NCI-H510A (cell line): ENCODE data around the gene STN1.
A peak's percentile ranks its signal among the peaks of the same experiment; 100 is the strongest.

Source experiments
- DNase-seq: peaks from one replicate; lab custom pipeline; 2025; lab: John Stamatoyannopoulos, UW

The STN1 gene

GRCh38 chr10:103894441-103894864 lies 23.5 kb downstream of the STN1 start:
- DNase-seq, result no peak

- no peak for DNase-seq
Observed at GRCh38 chr10:103893817-103894216, 24.2 kb downstream of the STN1 start.

- no peak for DNase-seq
Observed at GRCh38 chr10:103892181-103892580, 25.8 kb downstream of the STN1 start.

- DNase-seq, result no peak
Observed at GRCh38 chr10:103890688-103891087, 27.3 kb downstream of the STN1 start.

- DNase-seq, result peak; percentile 31
Observed at GRCh38 chr10:103890194-103890658, 27.8 kb downstream of the STN1 start.

- no peak for DNase-seq
Observed at GRCh38 chr10:103889121-103889720, 28.8 kb downstream of the STN1 start.

- no peak for DNase-seq
Observed at GRCh38 chr10:103888113-103888841, 29.7 kb downstream of the STN1 start.

GRCh38 chr10:103885617-103886016 lies 32.4 kb downstream of the STN1 start:
- DNase-seq, result no peak

- DNase-seq, result peak; percentile 19
Observed at GRCh38 chr10:103884681-103885139, 33.3 kb downstream of the STN1 start.

- DNase-seq, result no peak
Observed at GRCh38 chr10:103882285-103883007, 35.5 kb downstream of the STN1 start.

- DNase-seq, result peak; percentile 11
Observed at GRCh38 chr10:103881416-103882284, 36.3 kb downstream of the STN1 start.

- no peak for DNase-seq
Observed at GRCh38 chr10:103879831-103880230, 38.2 kb downstream of the STN1 start.

- no peak for DNase-seq
Observed at GRCh38 chr10:103879409-103879808, 38.6 kb downstream of the STN1 start.

GRCh38 chr10:103877861-103878260 lies 40.1 kb downstream of the STN1 start:
- DNase-seq, result no peak

- DNase-seq, result no peak
Observed at GRCh38 chr10:103876155-103876554, 41.8 kb downstream of the STN1 start.

- no peak for DNase-seq
Observed at GRCh38 chr10:103874730-103875129, 43.3 kb downstream of the STN1 start.

- no peak for DNase-seq
Observed at GRCh38 chr10:103872137-103872931, 45.6 kb downstream of the STN1 start.

GRCh38 chr10:103871006-103871405 lies 47.0 kb downstream of the STN1 start:
- DNase-seq, result no peak

- DNase-seq, result no peak
Observed at GRCh38 chr10:103870516-103870915, 47.5 kb downstream of the STN1 start.

- DNase-seq, result no peak
Observed at GRCh38 chr10:103869336-103869735, 48.6 kb downstream of the STN1 start.

GRCh38 chr10:103868200-103868599 lies 49.8 kb downstream of the STN1 start:
- no peak for DNase-seq
